Activated CD4-positive, alpha-beta memory T cell treated with anti-CD3 and anti-CD28 coated beads, Interleukin-2, amount 10 ng/mL, durations not matched to agents 7 days and 5 days (primary cell): ENCODE results near the gene C5orf58. TPM values are rescaled to one million over a fixed set of nuclear protein-coding genes. Genes with fewer than 3 reads are reported as not detected.

Experiments
- CTCF ChIA-PET: fragments of 350-600 bp; sonication (Branson Sonifier 250); formaldehyde crosslinking; loops from one replicate; lab custom pipeline; 2021; ENCODE audit warnings: antibody characterized with exemption, inconsistent platforms; lab: Charles Lee
- POLR2A ChIA-PET: fragments of 350-600 bp; sonication (Branson Sonifier 250); formaldehyde crosslinking; loops from one replicate; lab custom pipeline; 2021; ENCODE audit warnings: antibody characterized with exemption; lab: Charles Lee
- DNase-seq: peaks from one replicate; pipeline ENCODE4 v3.0.0-alpha.2; 2020
- H3K27ac Mint-ChIP-seq: one replicate; pipeline ENCODE4 v1.8.0; 2021; ENCODE audit warnings: mild to moderate bottlenecking, mixed read lengths
- H3K27me3 Mint-ChIP-seq: one replicate; pipeline ENCODE4 v1.8.0; 2021; ENCODE audit warnings: mixed read lengths
- H3K36me3 Mint-ChIP-seq: one replicate; pipeline ENCODE4 v1.8.0; 2021; ENCODE audit warnings: low read depth, mixed read lengths
- H3K4me1 Mint-ChIP-seq: one replicate; pipeline ENCODE4 v1.8.0; 2021; ENCODE audit warnings: mixed read lengths
- H3K4me3 Mint-ChIP-seq: one replicate; pipeline ENCODE4 v1.8.0; 2021; ENCODE audit warnings: mild to moderate bottlenecking, mixed read lengths
- H3K9me3 Mint-ChIP-seq: one replicate; pipeline ENCODE4 v1.8.0; 2021; ENCODE audit warnings: mixed read lengths
- total RNA-seq, 2 experiments: library from RNA; stranded (reverse); gene quantifications; one replicate each; pipeline ENCODE4 v1.2.3, GENCODE V29; 2021

C5orf58 gene
- total RNA-seq, 2 experiments from 2014 or later, result not detected

DNA sequence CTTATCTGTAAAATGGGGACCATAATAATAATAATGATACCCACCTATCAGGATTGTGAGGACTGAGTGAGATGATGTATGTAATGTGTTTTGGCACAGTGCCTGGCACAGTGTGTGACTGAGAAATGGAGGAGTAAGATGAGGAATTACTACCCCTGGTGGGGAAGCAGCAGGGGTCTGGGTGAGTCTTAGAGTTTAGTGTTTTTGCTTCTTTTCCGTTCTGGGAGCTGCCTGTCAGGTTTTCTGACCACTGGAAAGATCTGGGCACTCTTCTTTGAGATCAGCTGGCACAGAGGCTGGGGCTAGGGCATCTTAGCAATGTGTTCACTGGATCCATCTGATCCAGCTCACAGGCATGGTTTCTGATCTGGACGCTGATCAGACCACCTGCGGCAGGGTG, 56.3 kb downstream of the C5orf58 start:
- Mint-ChIP-seq H3K4me3 (no peak overlapping the region), H3K36me3 (peaks cover 100% of the 10 kb centered on the region), H3K27me3 (no peaks in the 10 kb centered on the region), H3K4me1 (peaks cover 100% of the 10 kb centered on the region), H3K9me3 (peaks cover 2% of the 10 kb centered on the region), H3K27ac (peak overlapping the region; percentile 68)
- POLR2A ChIA-PET, result interaction anchor here (0.7 to 35.1 kb wide), 5 partner anchors 2 to 43 kb away, joined by 3 to 1149 read pairs (median 375); partner anchors contain the start of gene LCP2
- no peak for DNase-seq
- CTCF ChIA-PET, result interaction anchor here (0.6 to 16.9 kb wide), 3 partner anchors 16 to 51 kb away, joined by 3 to 371 read pairs (median 3); no protein-coding TSS in a partner anchor

DNA sequence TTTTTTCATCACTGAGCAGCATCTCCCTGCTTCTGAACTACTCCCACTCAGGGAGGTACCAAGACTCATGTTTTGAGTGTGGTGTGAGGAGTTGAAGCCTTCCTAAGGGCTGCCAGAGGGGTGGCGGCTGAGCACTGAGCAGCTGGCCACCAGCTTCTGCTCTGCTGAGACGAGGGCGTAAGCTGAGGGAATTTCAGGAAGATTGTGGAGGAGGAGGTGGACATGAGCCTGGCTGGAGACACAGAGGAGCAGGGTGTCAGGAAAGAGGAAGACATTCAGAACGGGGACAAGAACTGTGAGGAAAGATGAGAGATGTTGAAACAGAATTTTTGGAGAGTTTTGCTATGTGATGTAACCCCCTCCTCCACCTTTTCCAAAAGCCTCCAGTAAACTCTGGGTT, 57.0 kb downstream of the C5orf58 start:
- H3K27ac Mint-ChIP-seq, result peak overlapping the region; percentile 68
- peak overlapping the region; percentile 43 for H3K4me3 Mint-ChIP-seq
- no peak for DNase-seq
- POLR2A ChIA-PET, result interaction anchor here (0.7 to 35.1 kb wide), 6 partner anchors 2 to 49 kb away, joined by 3 to 1149 read pairs (median 190); partner anchors contain the start of gene LCP2
- no peaks in the 10 kb centered on the region for H3K27me3 Mint-ChIP-seq
- peaks cover 2% of the 10 kb centered on the region for H3K9me3 Mint-ChIP-seq
- CTCF ChIA-PET, result interaction anchor here (0.6 to 16.9 kb wide), 3 partner anchors 17 to 51 kb away, joined by 3 to 371 read pairs (median 3); no protein-coding TSS in a partner anchor
- peaks cover 99% of the 10 kb centered on the region for H3K4me1 Mint-ChIP-seq
- peaks cover 100% of the 10 kb centered on the region for H3K36me3 Mint-ChIP-seq

GRCh38 chr5:170290498-170290897, 57.7 kb downstream of the C5orf58 start:
- peak overlapping the region; percentile 37 for H3K27ac Mint-ChIP-seq
- H3K36me3 Mint-ChIP-seq, result peaks cover 100% of the 10 kb centered on the region
- peak overlapping the region; percentile 4 for H3K4me3 Mint-ChIP-seq
- POLR2A ChIA-PET, result interaction anchor here (0.7 to 35.1 kb wide), 6 partner anchors 1 to 1341 kb away, joined by 3 to 1149 read pairs (median 190); partner anchors contain the start of gene LCP2
- no peaks in the 10 kb centered on the region for H3K27me3 Mint-ChIP-seq
- peaks cover 92% of the 10 kb centered on the region for H3K4me1 Mint-ChIP-seq
- CTCF ChIA-PET, result interaction anchor here (0.7 to 16.9 kb wide), 4 partner anchors 8 to 50 kb away, joined by 3 to 371 read pairs (median 4); no protein-coding TSS in a partner anchor
- no peaks in the 10 kb centered on the region for H3K9me3 Mint-ChIP-seq
- DNase-seq, result no peak

- CTCF ChIA-PET, result interaction anchor here (0.9 to 16.9 kb wide), 9 partner anchors 10 to 67 kb away, joined by 3 to 371 read pairs (median 14); no protein-coding TSS in a partner anchor
- no peak for DNase-seq
- POLR2A ChIA-PET, result interaction anchor here (1.1 to 35.1 kb wide), 8 partner anchors 9 to 54 kb away, joined by 3 to 1149 read pairs (median 8); no protein-coding TSS in a partner anchor
These were observed 59.7 kb downstream of the C5orf58 start for GRCh38 chr5:170292179-170293104.

GRCh38 chr5:170293273-170293672, 60.5 kb downstream of the C5orf58 start:
- peaks cover 70% of the 10 kb centered on the region for H3K4me1 Mint-ChIP-seq
- CTCF ChIA-PET, result interaction anchor here (0.9 to 16.9 kb wide), 9 partner anchors 10 to 67 kb away, joined by 5 to 371 read pairs (median 14); no protein-coding TSS in a partner anchor
- peak overlapping the region; percentile 99 for H3K4me3 Mint-ChIP-seq
- DNase-seq, result peak; percentile 80
- no peaks in the 10 kb centered on the region for H3K27me3 Mint-ChIP-seq
- no peaks in the 10 kb centered on the region for H3K9me3 Mint-ChIP-seq
- H3K27ac Mint-ChIP-seq, result peak overlapping the region; percentile 96
- peaks cover 94% of the 10 kb centered on the region for H3K36me3 Mint-ChIP-seq
- POLR2A ChIA-PET, result interaction anchor here (0.8 to 35.1 kb wide), 8 partner anchors 10 to 54 kb away, joined by 3 to 1149 read pairs (median 8); no protein-coding TSS in a partner anchor

More at GRCh38 chr5:170292179-170293104, 59.7 kb downstream of the C5orf58 start:
- Mint-ChIP-seq H3K4me1 (peaks cover 72% of the 10 kb centered on the region), H3K36me3 (peaks cover 100% of the 10 kb centered on the region), H3K27me3 (no peaks in the 10 kb centered on the region), H3K9me3 (no peaks in the 10 kb centered on the region), H3K27ac (peak overlapping the region; percentile 96), H3K4me3 (peak overlapping the region; percentile 99)

GRCh38 chr5:170294057-170294456, 61.3 kb downstream of the C5orf58 start:
- Mint-ChIP-seq H3K4me3 (peak overlapping the region; percentile 99), H3K4me1 (peaks cover 68% of the 10 kb centered on the region), H3K36me3 (peaks cover 86% of the 10 kb centered on the region), H3K27me3 (no peaks in the 10 kb centered on the region), H3K9me3 (no peaks in the 10 kb centered on the region), H3K27ac (peak overlapping the region; percentile 96)
- ChIA-PET POLR2A (interaction anchor here (0.8 to 35.1 kb wide), 6 partner anchors 9 to 42 kb away, joined by 3 to 1149 read pairs (median 42); no protein-coding TSS in a partner anchor), CTCF (interaction anchor here (0.9 to 16.9 kb wide), 7 partner anchors 11 to 68 kb away, joined by 5 to 371 read pairs (median 23); no protein-coding TSS in a partner anchor)
- no peak for DNase-seq

DNA sequence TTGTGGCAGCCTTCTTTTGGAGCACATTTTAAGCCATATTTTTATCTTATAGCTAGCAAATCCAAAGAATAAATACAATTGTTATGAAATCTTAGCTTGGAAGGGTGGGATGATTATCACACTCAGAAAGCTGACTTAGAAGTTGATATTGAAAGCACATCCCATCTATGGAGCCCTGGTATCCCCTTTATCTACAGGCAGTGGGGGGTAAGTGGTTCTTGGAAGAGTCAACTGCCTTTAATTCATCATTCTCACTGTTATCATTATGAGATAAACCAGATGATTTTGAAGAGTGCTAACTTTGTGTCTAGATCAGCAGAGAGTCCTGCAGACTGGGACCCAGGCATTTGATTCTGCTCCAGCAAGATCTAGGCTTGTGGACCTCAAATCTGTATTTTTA, 61.8 kb downstream of the C5orf58 start:
- peak overlapping the region; percentile 96 for H3K27ac Mint-ChIP-seq
- peaks cover 68% of the 10 kb centered on the region for H3K4me1 Mint-ChIP-seq
- peak overlapping the region; percentile 99 for H3K4me3 Mint-ChIP-seq
- CTCF ChIA-PET, result interaction anchor here (3.3 to 16.9 kb wide), 6 partner anchors 12 to 69 kb away, joined by 13 to 371 read pairs (median 36); no protein-coding TSS in a partner anchor
- H3K27me3 Mint-ChIP-seq, result no peaks in the 10 kb centered on the region
- POLR2A ChIA-PET, result interaction anchor here (0.7 to 35.1 kb wide), 7 partner anchors 9 to 656 kb away, joined by 3 to 1149 read pairs (median 18); no protein-coding TSS in a partner anchor
- no peak for DNase-seq
- peaks cover 81% of the 10 kb centered on the region for H3K36me3 Mint-ChIP-seq
- H3K9me3 Mint-ChIP-seq, result no peaks in the 10 kb centered on the region

Other genes starting within 250 kb of the C5orf58 start
- gene FOXI1, start 127.1 kb upstream of the C5orf58 start, total RNA-seq, result not detected
- gene LCP2, start 64.8 kb downstream of the C5orf58 start, total RNA-seq, result 100 to 1,000 TPM; 304 to 313 TPM
- gene KCNMB1, start 156.4 kb downstream of the C5orf58 start, total RNA-seq, result not detected